AML-193 (cell line): ENCODE data around the gene MUC5AC.
"Not testable (repeated sequence)": the region's sequence is repeated elsewhere in the genome, so short reads cannot be mapped to it uniquely, and the experiment has no call there.

ENCODE experiments used
- DNase-seq, 2 experiments: peaks; one replicate each; lab custom pipeline; 2025; lab: John Stamatoyannopoulos, UW

The MUC5AC gene, protein sequence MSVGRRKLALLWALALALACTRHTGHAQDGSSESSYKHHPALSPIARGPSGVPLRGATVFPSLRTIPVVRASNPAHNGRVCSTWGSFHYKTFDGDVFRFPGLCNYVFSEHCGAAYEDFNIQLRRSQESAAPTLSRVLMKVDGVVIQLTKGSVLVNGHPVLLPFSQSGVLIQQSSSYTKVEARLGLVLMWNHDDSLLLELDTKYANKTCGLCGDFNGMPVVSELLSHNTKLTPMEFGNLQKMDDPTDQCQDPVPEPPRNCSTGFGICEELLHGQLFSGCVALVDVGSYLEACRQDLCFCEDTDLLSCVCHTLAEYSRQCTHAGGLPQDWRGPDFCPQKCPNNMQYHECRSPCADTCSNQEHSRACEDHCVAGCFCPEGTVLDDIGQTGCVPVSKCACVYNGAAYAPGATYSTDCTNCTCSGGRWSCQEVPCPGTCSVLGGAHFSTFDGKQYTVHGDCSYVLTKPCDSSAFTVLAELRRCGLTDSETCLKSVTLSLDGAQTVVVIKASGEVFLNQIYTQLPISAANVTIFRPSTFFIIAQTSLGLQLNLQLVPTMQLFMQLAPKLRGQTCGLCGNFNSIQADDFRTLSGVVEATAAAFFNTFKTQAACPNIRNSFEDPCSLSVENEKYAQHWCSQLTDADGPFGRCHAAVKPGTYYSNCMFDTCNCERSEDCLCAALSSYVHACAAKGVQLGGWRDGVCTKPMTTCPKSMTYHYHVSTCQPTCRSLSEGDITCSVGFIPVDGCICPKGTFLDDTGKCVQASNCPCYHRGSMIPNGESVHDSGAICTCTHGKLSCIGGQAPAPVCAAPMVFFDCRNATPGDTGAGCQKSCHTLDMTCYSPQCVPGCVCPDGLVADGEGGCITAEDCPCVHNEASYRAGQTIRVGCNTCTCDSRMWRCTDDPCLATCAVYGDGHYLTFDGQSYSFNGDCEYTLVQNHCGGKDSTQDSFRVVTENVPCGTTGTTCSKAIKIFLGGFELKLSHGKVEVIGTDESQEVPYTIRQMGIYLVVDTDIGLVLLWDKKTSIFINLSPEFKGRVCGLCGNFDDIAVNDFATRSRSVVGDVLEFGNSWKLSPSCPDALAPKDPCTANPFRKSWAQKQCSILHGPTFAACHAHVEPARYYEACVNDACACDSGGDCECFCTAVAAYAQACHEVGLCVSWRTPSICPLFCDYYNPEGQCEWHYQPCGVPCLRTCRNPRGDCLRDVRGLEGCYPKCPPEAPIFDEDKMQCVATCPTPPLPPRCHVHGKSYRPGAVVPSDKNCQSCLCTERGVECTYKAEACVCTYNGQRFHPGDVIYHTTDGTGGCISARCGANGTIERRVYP (N-terminal part only)

GRCh38 chr11:1157645-1158591 lies at the start of gene MUC5AC:
TSS of gene MUC5AC (plus strand) at chr11:1157953. CDS start at chr11:1158000, 47 bp downstream.
- DNase-seq = no peak

DNA sequence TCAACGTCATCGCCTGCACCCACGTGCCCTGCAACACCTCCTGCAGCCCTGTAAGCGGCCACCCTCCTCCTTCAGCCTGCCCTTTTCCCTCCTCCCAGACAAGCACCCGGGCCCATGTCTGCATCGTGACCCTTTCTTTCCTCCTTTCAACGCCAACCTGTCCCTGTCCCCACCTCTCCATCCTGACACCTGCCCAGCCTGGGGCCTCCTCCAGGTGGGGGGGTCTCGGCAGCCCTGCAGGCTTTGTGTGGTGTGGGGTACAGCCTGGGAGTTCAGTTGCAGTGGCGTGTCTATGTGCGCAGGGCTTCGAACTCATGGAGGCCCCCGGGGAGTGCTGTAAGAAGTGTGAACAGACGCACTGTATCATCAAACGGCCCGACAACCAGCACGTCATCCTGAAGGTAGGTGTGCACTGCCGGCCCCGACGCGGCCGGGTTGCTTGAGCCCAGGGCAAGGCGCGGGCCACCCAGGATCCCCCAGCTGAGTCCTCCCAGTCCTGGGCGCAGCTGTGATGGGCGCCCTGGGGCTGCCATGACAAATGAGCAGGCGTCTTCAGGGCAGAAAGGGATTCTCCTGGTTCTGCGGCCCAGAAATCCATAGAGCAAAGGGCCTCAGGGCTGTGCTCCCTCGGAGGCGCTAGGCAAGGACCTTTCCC lies 49.4 kb upstream of the MUC5AC start:
- no peak for DNase-seq

DNA sequence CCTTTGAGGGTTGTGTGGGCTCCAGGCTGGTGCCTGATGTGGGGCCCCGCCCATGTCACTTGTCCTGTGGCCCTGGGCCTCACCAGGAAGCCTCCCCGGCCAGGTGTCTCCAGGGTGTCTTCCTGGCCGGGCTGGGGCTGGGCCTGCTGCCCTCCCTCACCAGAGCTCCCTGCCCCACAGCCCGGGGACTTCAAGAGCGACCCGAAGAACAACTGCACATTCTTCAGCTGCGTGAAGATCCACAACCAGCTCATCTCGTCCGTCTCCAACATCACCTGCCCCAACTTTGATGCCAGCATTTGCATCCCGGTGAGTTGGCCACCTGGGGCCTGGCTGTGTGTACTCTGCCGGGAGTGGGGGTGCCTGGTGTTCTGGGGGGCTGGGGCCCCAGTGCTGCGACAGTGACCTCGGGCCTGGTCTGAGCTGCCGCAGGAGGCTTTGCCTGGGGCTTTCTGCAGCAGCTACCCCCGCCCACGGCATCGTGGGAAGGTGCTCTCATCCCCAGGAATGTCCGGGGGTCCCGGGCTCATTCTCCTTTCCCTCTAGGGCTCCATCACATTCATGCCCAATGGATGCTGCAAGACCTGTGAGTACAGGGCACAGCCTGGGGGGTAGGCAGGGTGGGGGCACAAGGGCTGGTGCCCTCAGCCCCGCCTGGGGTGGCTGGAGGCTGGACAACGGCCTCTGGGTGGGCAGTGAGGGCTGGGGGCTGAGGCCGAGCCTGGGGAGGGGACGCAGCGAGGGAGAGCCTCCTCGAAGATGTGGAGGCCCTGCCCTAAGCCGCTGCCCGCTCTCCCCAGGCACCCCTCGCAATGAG lies 48.4 kb upstream of the MUC5AC start:
- no peak for DNase-seq

DNA sequence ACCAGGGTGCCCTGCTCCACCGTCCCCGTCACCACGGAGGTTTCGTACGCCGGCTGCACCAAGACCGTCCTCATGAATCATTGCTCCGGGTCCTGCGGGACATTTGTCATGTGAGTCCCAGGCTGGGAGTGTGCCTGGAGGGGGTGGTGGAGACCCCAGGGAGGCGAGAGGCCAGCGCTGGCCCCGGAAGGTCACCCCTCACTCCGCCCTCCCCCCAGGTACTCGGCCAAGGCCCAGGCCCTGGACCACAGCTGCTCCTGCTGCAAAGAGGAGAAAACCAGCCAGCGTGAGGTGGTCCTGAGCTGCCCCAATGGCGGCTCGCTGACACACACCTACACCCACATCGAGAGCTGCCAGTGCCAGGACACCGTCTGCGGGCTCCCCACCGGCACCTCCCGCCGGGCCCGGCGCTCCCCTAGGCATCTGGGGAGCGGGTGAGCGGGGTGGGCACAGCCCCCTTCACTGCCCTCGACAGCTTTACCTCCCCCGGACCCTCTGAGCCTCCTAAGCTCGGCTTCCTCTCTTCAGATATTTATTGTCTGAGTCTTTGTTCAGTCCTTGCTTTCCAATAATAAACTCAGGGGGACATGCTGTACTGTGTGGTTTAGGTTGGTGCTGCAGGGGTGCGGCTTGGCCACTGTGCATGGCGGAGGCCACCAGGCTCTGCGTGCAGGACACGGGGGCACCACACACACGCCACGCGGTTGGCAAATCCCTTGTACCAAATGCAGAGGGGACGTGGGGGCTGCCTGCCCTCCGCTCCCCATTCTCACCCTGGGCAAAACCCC lies 47.6 kb upstream of the MUC5AC start:
- no peak for DNase-seq

DNA sequence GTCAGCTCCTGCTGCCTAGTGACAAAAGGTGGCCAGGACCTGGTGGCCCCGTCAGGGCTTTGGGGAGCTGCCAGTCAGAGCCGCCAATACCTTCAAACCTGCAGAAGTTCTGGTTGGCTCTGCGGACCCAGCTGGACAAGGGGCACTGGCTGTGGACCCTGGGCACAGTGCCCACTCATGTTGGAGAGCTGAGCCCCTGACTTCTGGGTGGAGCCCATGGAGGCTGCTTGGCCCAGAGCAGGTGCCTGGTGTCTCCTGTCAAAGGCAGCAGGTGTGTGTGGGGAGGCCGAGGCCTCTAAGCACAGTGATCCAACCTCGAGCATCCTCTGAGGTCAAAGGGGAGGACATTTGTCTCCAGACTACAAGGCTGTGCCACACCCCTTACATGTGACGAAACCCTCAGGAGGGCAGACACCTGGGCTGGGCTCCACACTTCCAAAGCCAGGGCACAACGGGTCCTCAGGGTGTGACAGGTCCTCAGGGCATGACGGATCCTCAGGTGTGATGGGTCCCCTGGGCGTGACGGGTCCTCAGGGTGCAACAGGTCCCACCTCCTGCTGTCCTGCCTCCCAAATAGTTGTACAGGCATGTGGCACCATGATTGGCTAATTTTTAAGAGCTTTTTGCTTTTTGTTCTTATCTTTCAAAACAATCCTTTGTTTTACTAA lies 46.1 kb upstream of the MUC5AC start:
- DNase-seq = no peak

- DNase-seq = no peak
These were observed 45.2 kb upstream of the MUC5AC start for GRCh38 chr11:1112351-1113191.

DNA sequence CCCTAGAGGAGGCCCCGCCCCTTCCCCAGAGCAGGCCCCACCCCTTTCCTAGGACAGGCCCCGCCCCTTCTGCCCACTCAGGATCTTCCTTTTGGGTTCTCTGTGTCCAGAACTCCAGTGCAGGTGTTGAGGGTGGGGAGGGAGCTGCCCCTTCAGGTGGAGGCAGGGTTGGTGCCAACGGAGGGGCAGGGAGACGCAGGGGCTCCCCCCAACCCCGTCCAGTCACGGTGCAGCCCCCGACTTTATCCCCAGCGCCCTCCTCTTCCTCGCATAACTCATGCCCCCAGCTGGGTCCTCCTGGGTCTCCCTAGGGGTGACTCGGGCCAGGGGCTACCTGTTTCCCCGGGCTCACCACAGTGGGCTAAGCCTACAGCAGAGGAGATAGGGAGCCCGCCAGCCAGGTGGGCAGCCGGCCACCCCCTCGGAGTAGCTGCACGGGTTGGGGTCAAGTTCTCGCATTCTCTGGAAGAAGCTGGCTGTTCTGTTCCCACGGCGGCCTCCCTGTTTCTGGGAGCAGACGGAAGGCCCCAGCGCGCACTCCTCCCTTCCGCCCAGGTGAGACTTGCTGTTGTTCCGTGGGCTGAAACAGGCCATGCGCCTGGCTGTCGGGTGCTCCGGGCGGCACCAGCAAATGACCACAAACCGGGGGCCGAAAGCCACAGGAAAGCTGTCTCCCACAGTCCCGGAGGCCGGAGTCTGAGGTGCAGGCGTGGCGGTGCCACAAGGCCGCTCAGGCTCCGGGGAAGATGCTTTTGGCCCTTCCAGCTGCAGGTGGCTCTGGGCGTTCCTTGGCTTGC lies 44.1 kb upstream of the MUC5AC start:
- no peak for DNase-seq

DNA sequence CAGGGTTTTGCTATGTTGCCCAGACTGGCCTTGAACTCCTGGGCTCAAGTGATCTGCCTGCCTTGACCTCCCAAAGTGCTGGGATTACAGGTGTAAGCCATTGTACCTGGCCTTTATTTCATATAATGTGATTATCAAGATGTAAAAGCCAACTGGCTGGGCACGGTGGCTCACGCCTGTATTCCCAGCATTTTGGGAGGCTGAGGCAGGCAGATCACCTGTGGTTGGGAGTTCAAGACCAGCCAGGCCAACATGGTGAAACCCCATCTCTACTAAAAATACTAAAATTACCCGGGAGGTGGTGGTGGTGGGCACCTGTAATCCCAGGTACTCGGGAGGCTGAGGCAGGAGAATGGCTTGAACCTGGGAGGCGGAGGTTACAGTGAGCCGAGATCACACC lies 42.5 kb upstream of the MUC5AC start:
- DNase-seq = not testable (repeated sequence)

- no peak for DNase-seq
These were observed 41.6 kb upstream of the MUC5AC start for GRCh38 chr11:1116104-1116503.

- DNase-seq = no peak
These were observed 40.9 kb upstream of the MUC5AC start for GRCh38 chr11:1116666-1117390.

DNA sequence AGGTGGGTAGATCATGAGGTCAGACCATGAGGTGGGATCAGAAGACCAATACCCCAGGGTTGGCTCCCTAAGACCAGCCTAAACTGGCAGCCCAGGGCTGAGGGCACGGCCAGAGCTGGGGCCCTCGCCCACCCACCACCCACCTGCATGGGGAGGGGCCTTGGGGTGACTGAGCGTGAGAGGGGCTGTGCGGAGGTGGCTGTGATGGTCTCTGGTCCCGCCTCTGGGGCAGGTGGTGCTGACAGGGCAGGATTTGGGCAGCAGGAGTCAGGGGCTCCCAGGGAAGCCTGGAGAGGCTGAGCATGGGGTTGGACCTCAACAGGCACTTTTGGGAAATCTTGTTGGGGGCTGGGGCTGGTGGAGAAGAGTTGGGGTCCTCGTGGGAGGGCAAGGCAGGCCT lies 39.8 kb upstream of the MUC5AC start:
- DNase-seq = no peak

DNA sequence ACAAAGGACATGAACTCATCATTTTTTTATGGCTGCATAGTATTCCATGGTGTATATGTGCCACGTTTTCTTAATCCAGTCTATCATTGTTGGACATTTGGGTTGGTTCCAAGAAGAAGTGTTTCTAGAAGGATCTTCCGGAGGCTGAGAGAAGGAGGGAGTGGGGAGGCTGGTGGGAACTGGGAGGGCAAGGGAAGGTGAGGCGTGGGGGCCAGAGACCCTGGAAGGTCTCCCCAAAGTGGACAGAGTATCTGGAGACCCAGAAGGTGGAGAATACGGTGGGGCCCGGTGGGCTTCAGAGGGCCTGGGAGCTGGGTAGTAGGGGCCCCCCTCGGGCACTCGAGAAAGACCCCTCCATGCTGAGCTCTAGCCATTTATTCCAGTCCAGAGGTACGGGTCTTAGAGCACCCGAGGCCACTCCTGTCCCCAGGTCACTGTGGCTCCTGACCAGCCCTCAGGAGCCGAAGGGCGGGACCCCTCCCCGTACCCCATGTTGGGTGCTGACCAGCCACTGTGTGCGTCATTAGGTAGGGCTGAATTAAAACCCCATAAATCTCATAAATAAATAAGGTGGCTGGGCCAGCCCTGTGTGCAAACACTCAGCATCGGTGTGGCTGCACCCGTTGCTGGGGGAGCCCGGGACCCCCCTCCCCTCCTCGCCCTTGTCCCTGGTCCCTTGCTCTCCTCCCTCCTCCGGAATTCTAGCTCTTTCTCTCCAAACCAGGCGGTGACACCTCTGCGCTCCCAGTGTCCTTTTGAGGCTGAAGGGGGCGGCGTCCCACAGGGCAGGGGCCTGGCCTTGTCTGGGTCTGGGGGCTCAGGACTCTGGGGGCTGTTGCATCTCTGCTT lies 38.8 kb upstream of the MUC5AC start:
- DNase-seq = no peak

GRCh38 chr11:1119604-1120146 lies 38.1 kb upstream of the MUC5AC start:
- DNase-seq = no peak

GRCh38 chr11:1120532-1121330 lies 37.0 kb upstream of the MUC5AC start:
- no peak for DNase-seq
